AG09319 (cell line): Measurements from ENCODE around the gene STK32B.
"Not testable (repeated sequence)": the region's sequence is repeated elsewhere in the genome, so short reads cannot be mapped to it uniquely, and the experiment has no call there.

ENCODE experiments used
- DNase-seq: peaks from one replicate; pipeline ENCODE4 v3.0.0-alpha.2; 2010; ENCODE audit warnings: low read depth; ENCODE audit errors: extremely low read depth
- TF ChIP-seq, protein P1 (sequence below): IDR thresholded peaks from 2 replicates; pipeline ENCODE4 v1.5.1; 2011; ENCODE audit warnings: low read depth, mild to moderate bottlenecking, inconsistent platforms, low read length, moderate library complexity

The STK32B gene

DNA sequence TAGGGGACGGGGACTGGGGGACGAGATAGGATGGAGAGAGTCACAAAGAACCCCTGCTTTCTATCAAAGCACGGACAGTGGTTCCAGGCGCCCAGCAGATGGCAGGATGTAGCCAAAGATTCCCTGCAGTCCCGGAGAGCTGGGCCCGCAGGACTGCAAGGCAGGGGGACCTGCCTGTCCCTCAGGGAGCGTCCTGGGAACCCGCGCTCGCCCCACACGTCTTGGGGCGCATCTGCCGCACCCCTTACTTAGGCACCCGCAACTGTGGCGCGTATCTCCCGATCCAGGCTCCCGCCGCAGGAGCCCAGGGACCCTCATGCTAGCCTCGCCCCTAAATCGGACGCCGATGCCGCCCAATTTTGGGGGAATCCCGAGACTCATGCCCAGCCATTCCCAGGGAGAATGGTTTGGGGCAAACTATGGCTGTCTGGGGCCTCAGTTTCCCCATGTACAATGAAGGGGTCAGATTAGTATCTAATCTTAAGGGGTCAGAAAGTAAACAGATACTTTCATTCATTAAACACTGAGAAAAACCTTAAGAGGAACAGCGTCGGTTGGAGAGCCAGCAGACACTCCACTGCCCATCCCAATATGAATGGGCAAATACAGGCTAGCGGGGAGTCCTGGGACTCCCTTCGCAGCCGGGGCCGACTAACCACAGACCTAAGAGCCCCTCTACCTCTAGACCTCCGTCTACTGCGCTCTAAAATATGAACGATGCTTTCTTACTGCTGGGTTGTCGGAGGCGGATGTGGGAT lies 581 bp upstream of the STK32B start:
- peak; percentile 72 for DNase-seq
- TF ChIP-seq, protein P1, sequence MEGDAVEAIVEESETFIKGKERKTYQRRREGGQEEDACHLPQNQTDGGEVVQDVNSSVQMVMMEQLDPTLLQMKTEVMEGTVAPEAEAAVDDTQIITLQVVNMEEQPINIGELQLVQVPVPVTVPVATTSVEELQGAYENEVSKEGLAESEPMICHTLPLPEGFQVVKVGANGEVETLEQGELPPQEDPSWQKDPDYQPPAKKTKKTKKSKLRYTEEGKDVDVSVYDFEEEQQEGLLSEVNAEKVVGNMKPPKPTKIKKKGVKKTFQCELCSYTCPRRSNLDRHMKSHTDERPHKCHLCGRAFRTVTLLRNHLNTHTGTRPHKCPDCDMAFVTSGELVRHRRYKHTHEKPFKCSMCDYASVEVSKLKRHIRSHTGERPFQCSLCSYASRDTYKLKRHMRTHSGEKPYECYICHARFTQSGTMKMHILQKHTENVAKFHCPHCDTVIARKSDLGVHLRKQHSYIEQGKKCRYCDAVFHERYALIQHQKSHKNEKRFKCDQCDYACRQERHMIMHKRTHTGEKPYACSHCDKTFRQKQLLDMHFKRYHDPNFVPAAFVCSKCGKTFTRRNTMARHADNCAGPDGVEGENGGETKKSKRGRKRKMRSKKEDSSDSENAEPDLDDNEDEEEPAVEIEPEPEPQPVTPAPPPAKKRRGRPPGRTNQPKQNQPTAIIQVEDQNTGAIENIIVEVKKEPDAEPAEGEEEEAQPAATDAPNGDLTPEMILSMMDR, result peak; percentile 84

DNA sequence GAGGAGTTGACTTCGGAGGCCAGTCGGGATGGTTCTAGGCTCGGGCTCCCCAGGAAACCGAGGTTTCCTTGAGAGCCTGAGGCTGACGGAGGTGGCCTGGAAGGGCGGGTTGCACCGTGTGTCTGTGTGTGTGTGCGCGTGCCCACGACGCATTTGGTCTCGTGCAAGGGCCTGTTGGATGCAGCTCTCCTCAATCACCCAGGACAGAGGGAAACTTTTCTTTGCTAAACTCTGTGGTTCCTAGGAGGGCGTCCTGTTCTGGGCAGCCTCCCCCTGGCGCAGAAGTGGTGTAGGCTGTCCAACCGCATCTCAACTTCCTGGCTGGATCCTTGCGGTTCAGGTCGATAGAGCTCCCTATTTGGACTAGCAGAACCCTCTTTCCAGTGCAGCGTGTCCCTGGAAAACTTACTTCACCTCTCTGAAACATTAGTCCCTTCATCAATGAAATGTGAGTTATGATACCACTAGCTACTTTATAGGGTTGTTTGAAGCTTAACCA lies 973 bp downstream of the STK32B start:
- no peak for DNase-seq
- TF ChIP-seq, protein P1, result no peak

DNA sequence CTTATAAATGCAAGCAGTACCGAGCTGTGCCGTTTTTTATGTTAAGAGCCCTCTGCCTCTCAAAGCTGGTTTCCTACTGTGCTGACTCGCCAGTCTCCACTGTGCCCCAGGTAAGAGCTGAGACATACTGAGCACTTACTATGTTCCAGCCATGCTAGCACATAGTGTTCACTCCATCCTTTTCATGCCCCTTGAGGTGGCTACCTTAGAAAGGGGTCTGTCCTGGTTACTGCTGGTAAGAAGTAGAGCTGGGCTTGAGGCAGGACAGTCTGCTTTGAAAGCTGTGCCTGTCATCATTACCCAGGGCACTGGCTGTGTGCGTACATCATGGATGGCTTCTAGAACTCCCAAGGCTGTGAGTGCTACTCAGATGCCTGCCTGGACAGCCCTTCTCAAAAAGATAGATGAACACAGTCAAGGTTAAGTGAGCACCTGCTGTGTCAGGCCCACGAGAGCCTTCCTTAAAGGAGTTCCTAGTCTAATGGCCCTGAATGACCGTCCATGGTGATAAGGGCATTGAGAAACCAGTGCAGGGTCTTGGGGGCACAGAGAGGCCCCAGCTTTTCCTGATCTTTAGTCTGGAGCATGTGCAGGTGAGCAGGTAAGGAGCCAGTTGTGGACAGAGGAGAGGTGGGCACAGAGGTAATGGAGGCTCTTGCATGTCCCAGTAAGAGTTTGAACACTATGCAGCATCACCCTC lies 1.6 kb downstream of the STK32B start:
- DNase-seq, result no peak

DNA sequence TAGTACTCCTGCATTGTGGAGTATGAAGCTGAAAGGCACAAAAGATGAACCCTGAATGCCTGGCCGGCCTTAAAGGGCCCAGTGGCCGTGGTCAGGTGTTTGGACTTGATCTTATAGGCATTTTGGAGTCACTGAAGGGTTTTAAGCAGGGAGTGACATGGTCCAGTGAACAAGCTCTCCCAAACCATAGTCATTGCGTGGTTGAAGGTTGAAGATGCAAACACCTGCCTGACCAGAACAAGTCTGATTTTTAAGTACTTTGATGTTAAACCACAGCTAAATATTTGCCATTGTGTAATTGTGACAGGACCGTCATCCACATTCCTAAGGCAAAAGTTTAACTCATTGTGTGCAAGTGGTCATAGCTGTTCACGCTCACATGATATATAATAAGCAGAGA lies 3.3 kb downstream of the STK32B start:
- DNase-seq, result no peak
- TF ChIP-seq, protein P1, result no peak

More for the DNA sequence above, 1.6 kb downstream of the STK32B start:
- TF ChIP-seq, protein P1, result no peak

DNA sequence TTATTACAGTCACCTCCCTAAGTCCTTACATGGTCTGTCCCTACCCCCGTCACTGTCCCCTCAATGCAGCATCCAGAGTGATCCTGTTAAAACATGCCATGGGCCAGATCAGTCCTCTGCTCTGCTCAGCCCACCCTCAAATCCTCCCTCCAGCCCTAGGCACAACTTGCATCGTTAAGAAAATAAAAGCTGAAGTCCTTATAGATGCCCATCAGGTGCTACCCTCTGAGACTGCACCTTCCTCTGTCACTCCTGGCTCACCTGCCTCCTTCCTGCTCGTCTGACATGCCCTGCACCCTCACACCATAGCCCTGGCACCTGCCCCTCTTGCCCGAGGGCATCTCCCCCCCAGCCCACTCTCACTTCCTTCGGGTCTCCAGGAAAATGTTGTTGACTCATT lies 4.1 kb downstream of the STK32B start:
- no peak for DNase-seq
- TF ChIP-seq, protein P1, result no peak

DNA sequence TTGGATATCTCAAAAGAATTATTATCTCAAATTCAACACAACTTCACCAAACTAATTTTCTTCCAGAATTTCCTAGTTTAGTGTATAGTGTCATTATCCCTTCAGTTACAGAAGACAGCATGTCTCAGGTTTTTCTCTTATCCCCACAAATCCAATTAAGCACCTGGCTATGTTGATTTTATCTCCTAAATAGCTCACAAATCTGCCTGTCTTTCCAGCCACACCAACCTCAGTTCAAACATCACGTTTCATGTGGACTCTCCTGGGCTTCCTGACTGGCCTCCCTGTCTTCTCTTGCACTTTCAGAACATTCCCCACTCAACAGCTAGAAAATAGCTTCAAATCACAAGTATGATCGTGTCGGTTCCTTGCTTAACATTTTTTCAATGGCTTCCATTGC lies 14.8 kb downstream of the STK32B start:
- DNase-seq, result no peak
- TF ChIP-seq, protein P1, result no peak

DNA sequence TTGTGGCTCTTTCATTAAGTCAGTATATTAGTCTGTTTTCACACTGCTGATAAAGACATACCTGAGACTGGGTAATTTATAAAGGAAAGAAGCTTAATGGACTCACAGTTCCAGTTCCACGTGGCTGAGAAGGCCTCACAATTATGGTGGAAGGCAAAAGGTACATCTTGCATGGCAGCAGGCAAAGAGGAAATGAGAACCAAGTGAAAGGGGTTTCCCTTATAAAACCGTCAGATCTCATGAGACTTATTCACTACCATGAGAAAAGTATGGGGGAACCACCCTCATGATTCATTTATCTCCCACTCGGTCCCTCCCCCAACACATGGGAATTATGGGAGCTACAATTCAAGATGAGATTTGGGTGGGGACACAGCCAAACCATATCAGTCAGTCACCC lies 15.7 kb downstream of the STK32B start:
- not testable (repeated sequence) for DNase-seq
